ENCODE data around the gene KDM1B. TPM values are rescaled to one million over a fixed set of nuclear protein-coding genes. Genes with fewer than 3 reads are reported as not detected.

The KDM1B gene
- total and polyA plus RNA-seq, 2 of the 8 experiments (the other 6 are each of a cell fraction or from before 2014, with no cell fraction given), result 3.7 to 7.5 TPM

DNA sequence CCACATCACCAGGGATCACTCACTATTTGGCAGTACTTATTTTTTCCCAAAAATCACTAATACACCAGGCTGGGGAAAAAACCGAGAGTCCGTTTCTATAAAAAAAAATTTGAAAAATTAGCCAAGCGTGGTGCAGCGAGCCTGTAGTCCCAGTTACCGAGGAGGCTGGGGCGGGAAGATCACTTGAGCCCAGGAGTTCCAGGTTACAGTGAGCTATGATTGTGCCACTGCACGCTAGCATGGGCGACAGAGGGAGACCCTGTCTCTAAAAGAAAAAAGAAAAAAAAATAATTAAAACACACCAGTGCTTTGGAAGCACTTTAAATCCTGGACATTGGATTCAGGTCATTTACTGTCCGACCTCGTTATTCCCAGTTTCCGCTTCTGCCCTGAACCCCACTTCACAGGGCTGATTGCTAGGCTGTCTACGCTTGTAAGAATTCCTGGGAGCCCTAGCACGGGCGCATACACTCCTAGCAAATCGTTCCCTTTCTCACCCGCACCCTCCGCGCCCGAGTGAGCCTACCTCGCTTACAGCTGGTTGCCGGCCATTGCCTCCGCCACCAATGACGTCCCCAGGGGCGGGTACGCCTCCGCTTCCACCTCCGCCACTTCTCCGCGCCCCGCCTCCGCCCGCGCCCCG, 594 bp upstream of the KDM1B start, which contains the start of gene TPMT (continued):
- TF ChIP-seq RNF2 (IDR thresholded peaks at IDR 0.05; ENCODE audit: borderline replicate concordance, low read depth, low read length, missing control alignments, poor library complexity, severe bottlenecking) (no peak), BRCA1 (IDR thresholded peaks at IDR 0.05; ENCODE audit: low read depth, low read length) (no peak), CBX5 (IDR thresholded peaks at IDR 0.05; ENCODE audit: low read depth, low read length) (no peak), JUND (IDR thresholded peaks at IDR 0.05; ENCODE audit: low read length) (no peak), GTF2F1 (IDR thresholded peaks at IDR 0.05; ENCODE audit: borderline replicate concordance, low read depth, low read length) (no peak), SP1 (IDR thresholded peaks at IDR 0.05; ENCODE audit: low read depth, low read length) (no peak), CHD1 (IDR thresholded peaks at IDR 0.05; ENCODE audit: low read depth, low read length) (no peak), RAD21 (IDR thresholded peaks at IDR 0.05 in 1 of 2, conservative IDR thresholded peaks at IDR 0.05 in 1 of 2; ENCODE audit: low read depth in 2 of 2, low read length in 2 of 2) (no peak), KDM5A (IDR thresholded peaks at IDR 0.05; ENCODE audit: low read length) (no peak), SP4 (IDR thresholded peaks at IDR 0.05; ENCODE audit: low read length) (0 out of 2 replicates have a peak, but pooled peaks have one; percentile 44), EP300 (IDR thresholded peaks at IDR 0.05; ENCODE audit: borderline replicate concordance in 1 of 2, low read depth in 2 of 2, low read length in 2 of 2) (no peak), TCF12 (IDR thresholded peaks at IDR 0.05; ENCODE audit: low read depth, low read length) (no peak), CREB1 (IDR thresholded peaks at IDR 0.05) (peak; percentile 74; the same call in 1 of the 2 replicates), ASH2L (IDR thresholded peaks at IDR 0.05; ENCODE audit: low read length) (no peak)
